ENCODE data around the gene SHANK1.

Gene SHANK1

DNA sequence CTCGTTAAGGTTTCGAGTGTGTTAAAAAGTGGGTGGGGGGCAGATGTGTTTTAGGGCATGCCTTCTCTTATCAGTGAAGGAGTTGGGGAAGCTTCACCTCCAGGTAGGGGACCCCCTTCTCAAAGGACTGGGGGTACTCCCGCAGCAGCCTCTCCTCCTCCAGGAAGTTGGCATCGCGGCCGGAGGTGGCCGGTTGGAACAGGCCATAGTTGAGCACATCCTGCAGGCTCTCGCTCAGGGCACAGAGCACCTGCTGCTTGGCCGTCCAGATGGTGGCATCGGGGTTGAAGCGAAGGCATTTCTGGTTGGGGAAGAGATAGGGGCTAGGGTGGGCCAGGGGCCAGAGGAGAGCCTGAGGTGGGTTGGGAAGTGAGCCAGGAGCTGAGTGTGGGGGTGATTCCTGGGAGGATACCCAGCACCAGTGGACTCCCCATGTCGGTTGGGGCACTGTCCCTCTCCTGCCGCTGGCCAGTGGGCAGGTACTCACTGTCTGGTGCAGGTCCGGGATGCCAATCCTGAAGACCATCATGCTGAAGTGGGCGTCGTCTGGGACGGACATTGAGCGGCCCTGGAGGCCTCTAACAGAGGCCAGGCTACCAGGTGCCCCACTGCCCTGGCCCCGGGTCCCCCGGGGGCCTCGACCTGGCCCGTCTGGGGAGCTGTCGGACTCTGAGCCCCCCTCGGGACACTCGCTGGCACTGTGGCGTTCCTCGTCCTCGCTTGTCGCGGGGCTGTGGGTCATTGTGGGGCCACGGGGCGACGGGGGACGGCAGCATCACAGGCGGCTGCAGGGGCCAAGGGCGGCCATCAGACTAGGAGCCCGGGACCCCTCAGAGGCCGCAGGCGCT lies 3.2 kb downstream of the SHANK1 start:
- no peaks in the 10 kb centered on the region for H3F3A ChIP-seq (ENCODE audit: low read depth)
- H3K9me3 ChIP-seq (ENCODE audit: insufficient read depth, low read depth, low read length) = no peaks in the 10 kb centered on the region
- H4K20me1 ChIP-seq (ENCODE audit: insufficient read depth, low read length, poor library complexity, severe bottlenecking) = no peaks in the 10 kb centered on the region
- H3K4me1 ChIP-seq (ENCODE audit: insufficient read depth, low read length, poor library complexity, severe bottlenecking) = peaks cover 17% of the 10 kb centered on the region
- H3K9ac ChIP-seq (ENCODE audit: low read depth, low read length, poor library complexity, severe bottlenecking) = no peak overlapping the region
- H3K79me2 ChIP-seq (ENCODE audit: insufficient read depth, low read length) = no peaks in the 10 kb centered on the region
- no peak overlapping the region for H2AFZ ChIP-seq (ENCODE audit: low read length)
- no peak overlapping the region for H3K4me2 ChIP-seq (ENCODE audit: low read depth, low read length, poor library complexity, severe bottlenecking)
- H3K27me3 ChIP-seq (ENCODE audit: insufficient read depth, low read length, poor library complexity, severe bottlenecking) = no peaks in the 10 kb centered on the region
- H3K36me3 ChIP-seq (ENCODE audit: insufficient read depth, low read length) = no peaks in the 10 kb centered on the region
- TF ChIP-seq, protein P1, sequence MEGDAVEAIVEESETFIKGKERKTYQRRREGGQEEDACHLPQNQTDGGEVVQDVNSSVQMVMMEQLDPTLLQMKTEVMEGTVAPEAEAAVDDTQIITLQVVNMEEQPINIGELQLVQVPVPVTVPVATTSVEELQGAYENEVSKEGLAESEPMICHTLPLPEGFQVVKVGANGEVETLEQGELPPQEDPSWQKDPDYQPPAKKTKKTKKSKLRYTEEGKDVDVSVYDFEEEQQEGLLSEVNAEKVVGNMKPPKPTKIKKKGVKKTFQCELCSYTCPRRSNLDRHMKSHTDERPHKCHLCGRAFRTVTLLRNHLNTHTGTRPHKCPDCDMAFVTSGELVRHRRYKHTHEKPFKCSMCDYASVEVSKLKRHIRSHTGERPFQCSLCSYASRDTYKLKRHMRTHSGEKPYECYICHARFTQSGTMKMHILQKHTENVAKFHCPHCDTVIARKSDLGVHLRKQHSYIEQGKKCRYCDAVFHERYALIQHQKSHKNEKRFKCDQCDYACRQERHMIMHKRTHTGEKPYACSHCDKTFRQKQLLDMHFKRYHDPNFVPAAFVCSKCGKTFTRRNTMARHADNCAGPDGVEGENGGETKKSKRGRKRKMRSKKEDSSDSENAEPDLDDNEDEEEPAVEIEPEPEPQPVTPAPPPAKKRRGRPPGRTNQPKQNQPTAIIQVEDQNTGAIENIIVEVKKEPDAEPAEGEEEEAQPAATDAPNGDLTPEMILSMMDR (conservative IDR thresholded peaks at IDR 0.05; ENCODE audit: low read length) = no peak
- no peak for TF ChIP-seq EZH2phosphoT487 (IDR thresholded peaks at IDR 0.05; ENCODE audit: borderline replicate concordance)
- H3K9me2 ChIP-seq (replicated peaks; ENCODE audit: low read depth, low read length) = no peaks in the 10 kb centered on the region
- no peak overlapping the region for H3K4me3 ChIP-seq (ENCODE audit: low read length, poor library complexity, severe bottlenecking)

GRCh38 chr19:50713556-50714236 lies 5.9 kb downstream of the SHANK1 start:
- Histone ChIP-seq H2AFZ (ENCODE audit: low read length) (peak overlapping the region; percentile 56; the same call in 1 of the 2 replicates), H3K4me2 (ENCODE audit: low read depth, low read length, poor library complexity, severe bottlenecking) (peak overlapping the region; percentile 78), H3K9me3 (ENCODE audit: insufficient read depth, low read depth, low read length) (no peaks in the 10 kb centered on the region), H3K9me2 (replicated peaks; ENCODE audit: low read depth, low read length) (no peaks in the 10 kb centered on the region), H3K36me3 (ENCODE audit: insufficient read depth, low read length) (no peaks in the 10 kb centered on the region), H3K27me3 (ENCODE audit: insufficient read depth, low read length, poor library complexity, severe bottlenecking) (no peaks in the 10 kb centered on the region), H4K20me1 (ENCODE audit: insufficient read depth, low read length, poor library complexity, severe bottlenecking) (no peaks in the 10 kb centered on the region), H3F3A (ENCODE audit: low read depth) (no peaks in the 10 kb centered on the region), H3K9ac (ENCODE audit: low read depth, low read length, poor library complexity, severe bottlenecking) (peak overlapping the region; percentile 65), H3K4me1 (ENCODE audit: insufficient read depth, low read length, poor library complexity, severe bottlenecking) (peaks cover 17% of the 10 kb centered on the region), H3K79me2 (ENCODE audit: insufficient read depth, low read length) (no peaks in the 10 kb centered on the region), H3K4me3 (ENCODE audit: low read length, poor library complexity, severe bottlenecking) (peak overlapping the region; percentile 53)
- TF ChIP-seq, protein P1 (conservative IDR thresholded peaks at IDR 0.05; ENCODE audit: low read length) = no peak
- TF ChIP-seq EZH2phosphoT487 (IDR thresholded peaks at IDR 0.05; ENCODE audit: borderline replicate concordance) = no peak

DNA sequence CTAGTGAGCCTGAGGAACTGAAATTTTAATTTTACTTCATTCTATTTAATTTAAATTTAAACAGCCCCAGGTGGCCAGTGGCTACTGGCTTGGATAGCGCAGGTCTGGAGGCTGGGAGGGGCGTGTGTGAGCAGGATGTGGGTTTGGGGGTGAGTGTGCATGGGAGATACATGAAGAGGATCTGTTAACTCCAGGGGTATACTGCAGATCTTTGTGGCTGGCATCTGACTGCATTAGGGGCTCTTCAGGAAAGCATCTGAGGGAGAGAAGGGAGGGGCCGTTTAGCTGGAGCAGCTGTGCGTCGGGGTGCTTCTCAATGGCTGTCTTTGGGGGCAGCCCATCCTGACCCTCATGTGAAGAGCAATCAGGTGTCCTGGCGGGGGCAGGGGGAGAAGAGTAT lies 6.8 kb downstream of the SHANK1 start:
- Histone ChIP-seq H3K9ac (ENCODE audit: low read depth, low read length, poor library complexity, severe bottlenecking) (peak overlapping the region; percentile 65), H3K9me3 (ENCODE audit: insufficient read depth, low read depth, low read length) (no peaks in the 10 kb centered on the region), H2AFZ (ENCODE audit: low read length) (peak overlapping the region; percentile 56; the same call in 1 of the 2 replicates), H3K27me3 (ENCODE audit: insufficient read depth, low read length, poor library complexity, severe bottlenecking) (no peaks in the 10 kb centered on the region), H3K79me2 (ENCODE audit: insufficient read depth, low read length) (no peaks in the 10 kb centered on the region), H3F3A (ENCODE audit: low read depth) (no peaks in the 10 kb centered on the region), H3K4me1 (ENCODE audit: insufficient read depth, low read length, poor library complexity, severe bottlenecking) (peaks cover 17% of the 10 kb centered on the region), H3K4me2 (ENCODE audit: low read depth, low read length, poor library complexity, severe bottlenecking) (peak overlapping the region; percentile 78), H3K36me3 (ENCODE audit: insufficient read depth, low read length) (no peaks in the 10 kb centered on the region), H4K20me1 (ENCODE audit: insufficient read depth, low read length, poor library complexity, severe bottlenecking) (no peaks in the 10 kb centered on the region), H3K9me2 (replicated peaks; ENCODE audit: low read depth, low read length) (no peaks in the 10 kb centered on the region), H3K4me3 (ENCODE audit: low read length, poor library complexity, severe bottlenecking) (peak overlapping the region; percentile 53)
- TF ChIP-seq EZH2phosphoT487 (IDR thresholded peaks at IDR 0.05; ENCODE audit: borderline replicate concordance) = no peak
